Astrocyte (in vitro differentiated cells and primary cell): Measurements from ENCODE around the gene CLIC6. TPM values are rescaled to one million over a fixed set of nuclear protein-coding genes. Genes with fewer than 3 reads are reported as not detected.

Source experiments
- DNase-seq: peaks from one replicate; pipeline ENCODE4 v3.0.0-alpha.2; 2010; ENCODE audit warnings: low read depth
- FAIRE-seq: peaks from 2 replicates; lab custom pipeline; 2011; peaks lifted over from hg19 to GRCh38; lab: Jason Lieb, UNC
- H2AFZ ChIP-seq: 2 replicates; pipeline ENCODE4 v1.6.0; 2012; ENCODE audit warnings: low read depth, low read length, inconsistent platforms
- H3K27ac ChIP-seq: 2 replicates; pipeline ENCODE4 v1.5.1; 2011; ENCODE audit warnings: low read depth, low read length, inconsistent platforms
- H3K27me3 ChIP-seq: 2 replicates; pipeline ENCODE4 v1.6.0; 2011; ENCODE audit warnings: low read length, inconsistent platforms; ENCODE audit not compliant: insufficient read depth
- H3K36me3 ChIP-seq: 2 replicates; pipeline ENCODE4 v1.5.1; 2011; ENCODE audit warnings: low read length, inconsistent platforms; ENCODE audit not compliant: insufficient read depth
- H3K4me1 ChIP-seq: 2 replicates; pipeline ENCODE4 v1.5.1; 2011; ENCODE audit warnings: low read length, inconsistent platforms; ENCODE audit not compliant: insufficient read depth
- H3K4me2 ChIP-seq: 2 replicates; pipeline ENCODE4 v1.6.0; 2012; ENCODE audit warnings: low read length, inconsistent platforms
- H3K4me3 ChIP-seq: 2 replicates; pipeline ENCODE4 v1.5.1; 2011; ENCODE audit warnings: low read depth, mild to moderate bottlenecking, low read length, inconsistent platforms; ENCODE audit not compliant: insufficient read depth
- H3K79me2 ChIP-seq: 2 replicates; pipeline ENCODE4 v1.6.0; 2012; ENCODE audit warnings: mild to moderate bottlenecking, low read length, inconsistent platforms; ENCODE audit not compliant: insufficient read depth
- H3K9ac ChIP-seq: 2 replicates; pipeline ENCODE4 v1.6.0; 2012; ENCODE audit warnings: mild to moderate bottlenecking, low read length, inconsistent platforms
- H3K9me3 ChIP-seq: 2 replicates; pipeline ENCODE4 v1.5.1; 2012; ENCODE audit warnings: low read depth, mild to moderate bottlenecking, low read length, inconsistent platforms; ENCODE audit not compliant: insufficient read depth
- H4K20me1 ChIP-seq: 2 replicates; pipeline ENCODE4 v1.6.0; 2012; ENCODE audit warnings: low read length, inconsistent platforms; ENCODE audit not compliant: insufficient read depth
- H3K27ac Mint-ChIP-seq: one replicate; pipeline ENCODE4 v1.8.0; 2021; ENCODE audit warnings: mild to moderate bottlenecking, mixed read lengths; ENCODE audit not compliant: unreplicated experiment
- H3K27me3 Mint-ChIP-seq: one replicate; pipeline ENCODE4 v1.8.0; 2021; ENCODE audit warnings: low read depth, mixed read lengths; ENCODE audit not compliant: unreplicated experiment
- H3K36me3 Mint-ChIP-seq: one replicate; pipeline ENCODE4 v1.8.0; 2021; ENCODE audit warnings: low read depth, mixed read lengths; ENCODE audit not compliant: unreplicated experiment
- H3K4me1 Mint-ChIP-seq: one replicate; pipeline ENCODE4 v1.8.0; 2021; ENCODE audit warnings: low read depth, mixed read lengths; ENCODE audit not compliant: unreplicated experiment
- H3K4me3 Mint-ChIP-seq: one replicate; pipeline ENCODE4 v1.8.0; 2021; ENCODE audit warnings: mild to moderate bottlenecking, moderate library complexity, mixed read lengths; ENCODE audit not compliant: unreplicated experiment
- H3K9me3 Mint-ChIP-seq: one replicate; pipeline ENCODE4 v1.8.0; 2021; ENCODE audit warnings: mild to moderate bottlenecking, mixed read lengths; ENCODE audit not compliant: unreplicated experiment
- CTCF ChIP-seq: IDR thresholded peaks from 2 replicates; pipeline ENCODE4 v1.5.1; 2011; ENCODE audit warnings: low read depth, mild to moderate bottlenecking, inconsistent platforms, low read length, moderate library complexity; ENCODE audit not compliant: insufficient read depth
- EZH2 ChIP-seq: IDR thresholded peaks from 2 replicates; pipeline ENCODE4 v1.6.1; 2012; ENCODE audit warnings: mild to moderate bottlenecking, low read length, inconsistent platforms; ENCODE audit not compliant: insufficient read depth
- total RNA-seq: library from RNA; stranded (reverse); gene quantifications from 2 replicates; pipeline ENCODE4 v1.2.1, GENCODE V29; 2021

CLIC6 gene
- total RNA-seq, 1 donor from 2014 or later = 0.30 TPM

GRCh38 chr21:34764715-34765284 is 96.0 kb downstream of the CLIC6 start:
- H3K27ac Mint-ChIP-seq = no peak overlapping the region
- no peak for TF ChIP-seq EZH2
- H3K9ac ChIP-seq = no peak overlapping the region
- H3K27me3 Mint-ChIP-seq = peaks cover 2% of the 10 kb centered on the region
- no peaks in the 10 kb centered on the region for H3K36me3 ChIP-seq
- DNase-seq (no peak), FAIRE-seq (no peak)
- H3K4me3 ChIP-seq = no peak overlapping the region
- peaks cover 4% of the 10 kb centered on the region for H3K4me1 Mint-ChIP-seq
- H3K27ac ChIP-seq = no peak overlapping the region
- peaks cover 5% of the 10 kb centered on the region for H3K9me3 ChIP-seq
- H3K27me3 ChIP-seq = no peaks in the 10 kb centered on the region
- peaks cover 6% of the 10 kb centered on the region for H3K9me3 Mint-ChIP-seq
- no peak overlapping the region for H2AFZ ChIP-seq
- H4K20me1 ChIP-seq = no peaks in the 10 kb centered on the region
- H3K4me3 Mint-ChIP-seq = no peak overlapping the region
- H3K79me2 ChIP-seq = no peaks in the 10 kb centered on the region
- peaks cover 2% of the 10 kb centered on the region for H3K36me3 Mint-ChIP-seq
- no peaks in the 10 kb centered on the region for H3K4me1 ChIP-seq
- no peak overlapping the region for H3K4me2 ChIP-seq

GRCh38 chr21:34765619-34766018 is 96.8 kb downstream of the CLIC6 start:
- Histone ChIP-seq H3K27ac (no peak overlapping the region), H3K36me3 (no peaks in the 10 kb centered on the region), H3K9ac (no peak overlapping the region), H3K27me3 (no peaks in the 10 kb centered on the region), H3K4me2 (no peak overlapping the region), H3K9me3 (peaks cover 5% of the 10 kb centered on the region), H3K79me2 (no peaks in the 10 kb centered on the region), H2AFZ (no peak overlapping the region), H4K20me1 (no peaks in the 10 kb centered on the region), H3K4me3 (no peak overlapping the region), H3K4me1 (no peaks in the 10 kb centered on the region)
- DNase-seq (no peak), FAIRE-seq (no peak)
- Mint-ChIP-seq H3K27me3 (no peaks in the 10 kb centered on the region), H3K9me3 (peaks cover 6% of the 10 kb centered on the region), H3K36me3 (peaks cover 2% of the 10 kb centered on the region), H3K4me3 (no peak overlapping the region), H3K4me1 (peaks cover 7% of the 10 kb centered on the region), H3K27ac (no peak overlapping the region)
- TF ChIP-seq EZH2 (no peak), CTCF (no peak)

- FAIRE-seq (no peak), DNase-seq (no peak)
- peaks cover 2% of the 10 kb centered on the region for H3K36me3 Mint-ChIP-seq
- peaks cover 13% of the 10 kb centered on the region for H3K4me1 Mint-ChIP-seq
- Histone ChIP-seq H3K4me2 (no peak overlapping the region), H3K36me3 (no peaks in the 10 kb centered on the region), H3K9ac (no peak overlapping the region), H4K20me1 (no peaks in the 10 kb centered on the region), H3K4me1 (peaks cover 5% of the 10 kb centered on the region), H3K4me3 (no peak overlapping the region), H2AFZ (no peak overlapping the region), H3K27me3 (no peaks in the 10 kb centered on the region), H3K79me2 (no peaks in the 10 kb centered on the region), H3K9me3 (peaks cover 5% of the 10 kb centered on the region), H3K27ac (no peak overlapping the region)
- peaks cover 6% of the 10 kb centered on the region for H3K9me3 Mint-ChIP-seq
- no peak overlapping the region for H3K27ac Mint-ChIP-seq
- H3K4me3 Mint-ChIP-seq = no peak overlapping the region
- H3K27me3 Mint-ChIP-seq = no peaks in the 10 kb centered on the region
- TF ChIP-seq CTCF (no peak), EZH2 (no peak)
Measured at GRCh38 chr21:34766862-34767261, 98.1 kb downstream of the CLIC6 start.

Other genes starting within 250 kb of the CLIC6 start
- gene SMIM34, start 245.0 kb upstream of the CLIC6 start, total RNA-seq = not detected in 2 replicates
- 0.43 and 0.73 TPM in 2 replicates for gene KCNE1, start 156.8 kb upstream of the CLIC6 start, total RNA-seq
- 164 and 197 TPM in 2 replicates for gene RCAN1, start 53.9 kb upstream of the CLIC6 start, total RNA-seq